Lung (tissue), 12 donors: Measurements from ENCODE around the gene FAM114A1. TPM values are rescaled to one million over a fixed set of nuclear protein-coding genes. Genes with fewer than 3 reads are reported as not detected.
A peak's percentile ranks its signal among the peaks of the same experiment; 100 is the strongest.

ENCODE experiments used
- ATAC-seq: fragments of 200-7000 bp; cut with Tn5 transposase; one replicate; pipeline ENCODE4 v1.9.1; 2020; ENCODE audit warnings: moderate number of reproducible peaks; ENCODE audit not compliant: insufficient read depth, low FRiP score
- DNase-seq, 3 donors: peaks; one replicate each; pipeline ENCODE4 v3.0.0-alpha.2; 2013 to 2017
- H3K27ac ChIP-seq, 2 donors: one replicate each; pipeline ENCODE4 v1.5.1; 2013; ENCODE audit warnings: mild to moderate bottlenecking in 2 of 2, moderate library complexity in 2 of 2, control low read depth in 1 of 2, inconsistent platforms in 1 of 2, low read depth in 1 of 2, low read length in 1 of 2
- H3K27me3 ChIP-seq, 3 donors: one replicate each; pipeline ENCODE4 v1.5.1; 2013; ENCODE audit warnings: low read length in 2 of 3; ENCODE audit not compliant: control insufficient read depth in 3 of 3, insufficient read depth in 3 of 3
- H3K36me3 ChIP-seq, 4 donors: one replicate each; pipeline ENCODE4 v1.5.1; 2013; ENCODE audit warnings: low read length in 4 of 4, mild to moderate bottlenecking in 1 of 4, moderate library complexity in 1 of 4; ENCODE audit not compliant: control insufficient read depth in 4 of 4, insufficient read depth in 4 of 4
- H3K4me1 ChIP-seq, 5 donors: one replicate each; pipeline ENCODE4 v1.5.1; 2013; ENCODE audit warnings: low read length in 5 of 5, mild to moderate bottlenecking in 2 of 5, moderate library complexity in 1 of 5; ENCODE audit not compliant: control insufficient read depth in 5 of 5, insufficient read depth in 5 of 5
- H3K4me3 ChIP-seq: one replicate; pipeline ENCODE4 v1.5.1; 2013; ENCODE audit warnings: mild to moderate bottlenecking, control low read depth, moderate library complexity
- H3K9ac ChIP-seq, 2 donors: one replicate each; pipeline ENCODE4 v1.5.1; 2013; ENCODE audit warnings: low read length in 2 of 2, control low read depth in 1 of 2; ENCODE audit not compliant: insufficient read depth in 1 of 2
- H3K9me3 ChIP-seq, 4 donors: one replicate each; pipeline ENCODE4 v1.5.1; 2013; ENCODE audit warnings: low read length in 3 of 4, mild to moderate bottlenecking in 1 of 4, moderate library complexity in 1 of 4; ENCODE audit not compliant: control insufficient read depth in 4 of 4, insufficient read depth in 3 of 4
- CTCF ChIP-seq: IDR thresholded peaks from 2 replicates; pipeline ENCODE4 v1.5.1; 2012; ENCODE audit warnings: mild to moderate bottlenecking; ENCODE audit errors: control extremely low read depth, extremely low read depth
- WGBS, 2 donors: extraction: QIAGEN DNeasy Blood & Tissue Kit; methylation state at CpG; one replicate each; pipeline ENCODE4 v1.1.7; 2013; 5-methylcytosine and 5-hydroxymethylcytosine counted together
- polyA plus RNA-seq, 2 donors: library from polyadenylated mRNA; stranded (reverse); fragments of 200-250 nt; gene quantifications; one replicate each; pipeline ENCODE4 v1.2.1, GENCODE V29; 2013
- total RNA-seq, 2 donors: library from RNA; depleted of rRNA in 1 of 2; stranded (reverse); fragments of >200 nt in 1 of 2; gene quantifications; one replicate each; pipeline ENCODE4 v1.2.1, GENCODE V29; 2014 to 2021
- donor health status: control.
- donor health status: control.
- donor health status: Bipolar disorder and iron deficiency.
- donor health status: healthy.
- donor health status: DM: yes; HTN: yes; CAD: no.

Gene FAM114A1
- total and polyA plus RNA-seq, 4 donors, result 9.5 to 70.0 (median 36.3) TPM

- DNase-seq (peak; percentile 82 to 89 (median 85)), ATAC-seq (no peak)
- Histone ChIP-seq H3K4me3 (no peak overlapping the region), H3K27ac (no peak overlapping the region), H3K9ac (no peak overlapping the region), H3K27me3 (no peaks in the 10 kb centered on the region), H3K4me1 (peaks cover 0 to 6% (median under 1%) of the 10 kb centered on the region in 5 donors), H3K36me3 (peaks cover 14 to 25% (median 18%) of the 10 kb centered on the region in 4 donors), H3K9me3 (no peaks in the 10 kb centered on the region)
- WGBS, 2 donors, result 71 to 84% methylated on average over 4 of the region's 4 CpGs
- no peak for TF ChIP-seq CTCF
These were observed 75.7 kb downstream of the FAM114A1 start for GRCh38 chr4:38943343-38943742.

- Histone ChIP-seq H3K4me1 (peaks cover 0 to 6% (median 3%) of the 10 kb centered on the region in 5 donors), H3K27ac (no peak overlapping the region), H3K27me3 (no peaks in the 10 kb centered on the region), H3K9me3 (no peaks in the 10 kb centered on the region), H3K4me3 (no peak overlapping the region), H3K9ac (no peak overlapping the region), H3K36me3 (peaks cover 7 to 18% (median 14%) of the 10 kb centered on the region in 4 donors)
- ATAC-seq (no peak), DNase-seq (no peak)
- no peak for TF ChIP-seq CTCF
- 93 to 96% methylated on average over 9 of the region's 9 CpGs for WGBS, 2 donors
These were observed 76.8 kb downstream of the FAM114A1 start for GRCh38 chr4:38944440-38944839.

GRCh38 chr4:38946919-38947318 lies 79.3 kb downstream of the FAM114A1 start:
- 66 to 81% methylated on average over 3 of the region's 3 CpGs for WGBS, 2 donors
- no peak for DNase-seq
- ATAC-seq, result no peak
- Histone ChIP-seq H3K4me1 (peaks cover 0 to 6% (median 3%) of the 10 kb centered on the region in 5 donors), H3K9me3 (no peaks in the 10 kb centered on the region), H3K36me3 (peaks cover 5 to 9% (median 7%) of the 10 kb centered on the region in 4 donors), H3K27ac (no peak overlapping the region), H3K9ac (no peak overlapping the region), H3K4me3 (no peak overlapping the region), H3K27me3 (no peaks in the 10 kb centered on the region)
- TF ChIP-seq CTCF, result no peak

- no peak overlapping the region for H3K4me3 ChIP-seq
- peak overlapping the region in 1 of 2 donors; percentile 9 for H3K27ac ChIP-seq
- H3K9me3 ChIP-seq, result no peaks in the 10 kb centered on the region
- H3K36me3 ChIP-seq, result peaks cover 4 to 9% (median 6%) of the 10 kb centered on the region in 4 donors
- peak; percentile 48 for ATAC-seq
- no peak overlapping the region for H3K9ac ChIP-seq
- no peaks in the 10 kb centered on the region for H3K27me3 ChIP-seq
- 66 to 90% methylated on average over 2 of the region's 2 CpGs for WGBS, 2 donors
- peak in 2 of 3 donors; percentile 15 to 59 for DNase-seq
- no peak for TF ChIP-seq CTCF
- H3K4me1 ChIP-seq, result peaks cover 0 to 5% (median 1%) of the 10 kb centered on the region in 5 donors
These were observed 80.9 kb downstream of the FAM114A1 start for GRCh38 chr4:38948551-38948950.
